Endothelial cell of hepatic sinusoid (primary cell): Measurements from ENCODE around the gene IL26.
"Not testable (repeated sequence)": the region's sequence is repeated elsewhere in the genome, so short reads cannot be mapped to it uniquely, and the experiment has no call there.

ENCODE experiments used
- in situ Hi-C: cut with HindIII; loops from 2 replicates; pipeline ENCODE4 v1.10.0; 2017; ENCODE audit warnings: low sequenced_read_pairs

The IL26 gene

GRCh38 chr12:68203460-68203875 is 22.1 kb downstream of the IL26 start:
- in situ Hi-C loops = no loop called here

GRCh38 chr12:68200854-68201253 is 24.8 kb downstream of the IL26 start:
- in situ Hi-C loops = no loop called here

GRCh38 chr12:68199127-68199526 is 26.5 kb downstream of the IL26 start:
- in situ Hi-C loops = no loop called here

- in situ Hi-C loops = no loop called here
These were observed 27.0 kb downstream of the IL26 start for GRCh38 chr12:68198507-68199086.

- in situ Hi-C loops = loop anchor here (5.0 kb wide), 1 partner anchor 38 kb away; no protein-coding TSS in a partner anchor
These were observed 35.3 kb downstream of the IL26 start for GRCh38 chr12:68190301-68190700.

- in situ Hi-C loops = loop anchor here (5.0 kb wide), 1 partner anchor 38 kb away; no protein-coding TSS in a partner anchor
These were observed 35.8 kb downstream of the IL26 start for GRCh38 chr12:68189821-68190242.

- in situ Hi-C loops = no loop called here
These were observed 40.0 kb downstream of the IL26 start for GRCh38 chr12:68185598-68185997.

- in situ Hi-C loops = no loop called here
These were observed 44.5 kb downstream of the IL26 start for GRCh38 chr12:68180792-68181744.

- in situ Hi-C loops = no loop called here
These were observed 46.7 kb downstream of the IL26 start for GRCh38 chr12:68178774-68179439.

GRCh38 chr12:68178184-68178583 is 47.4 kb downstream of the IL26 start:
- in situ Hi-C loops = no loop called here

- in situ Hi-C loops = no loop called here
These were observed 48.0 kb downstream of the IL26 start for GRCh38 chr12:68177562-68177961.

GRCh38 chr12:68176257-68176656 is 49.4 kb downstream of the IL26 start:
- in situ Hi-C loops = no loop called here

- in situ Hi-C loops = no loop called here
These were observed 50.0 kb downstream of the IL26 start for GRCh38 chr12:68175557-68176061.

- in situ Hi-C loops = not testable (repeated sequence)
These were observed 50.8 kb downstream of the IL26 start for GRCh38 chr12:68174761-68175160.

GRCh38 chr12:68173792-68174191 is 51.8 kb downstream of the IL26 start:
- in situ Hi-C loops = no loop called here

- in situ Hi-C loops = no loop called here
These were observed 54.9 kb downstream of the IL26 start for GRCh38 chr12:68170726-68171125.

GRCh38 chr12:68169213-68169889 is 56.3 kb downstream of the IL26 start:
- in situ Hi-C loops = no loop called here

- in situ Hi-C loops = no loop called here
These were observed 59.2 kb downstream of the IL26 start for GRCh38 chr12:68166317-68166831.

GRCh38 chr12:68163560-68164081 is 62.0 kb downstream of the IL26 start:
- in situ Hi-C loops = no loop called here

- in situ Hi-C loops = no loop called here
These were observed 63.2 kb downstream of the IL26 start for GRCh38 chr12:68162374-68162773.
